SK-N-SH treated with all-trans-retinoic acid at 6 μM for 48 hours (cell line): Measurements from ENCODE around the gene KCNMB1.

Experiments
- ATAC-seq: fragments of 200-7000 bp; cut with Tn5 transposase; 3 replicates; pipeline ENCODE4 v1.9.1; 2020; ENCODE audit warnings: mild to moderate bottlenecking, moderate library complexity
- ARNTL ChIP-seq: fragments of 450-650 bp; formaldehyde crosslinking; IDR thresholded peaks from 2 replicates; pipeline ENCODE4 v1.5.0; 2020; ENCODE audit warnings: low read depth, mild to moderate bottlenecking, moderate library complexity, borderline replicate concordance
- CREB5 ChIP-seq: fragments of 250-450 bp; sonication (Bioruptor Pico); IDR thresholded peaks from 2 replicates; pipeline ENCODE4 v1.5.1; 2020; ENCODE audit warnings: low read depth, mild to moderate bottlenecking, moderate library complexity
- CSDC2 ChIP-seq: fragments of 250-450 bp; sonication (Bioruptor Pico); IDR thresholded peaks from 2 replicates; pipeline ENCODE4 v1.5.0; 2020; ENCODE audit warnings: mild to moderate bottlenecking, moderate library complexity
- CSRNP3 ChIP-seq: fragments of 250-450 bp; sonication (Bioruptor Pico); IDR thresholded peaks from 2 replicates; pipeline ENCODE4 v1.5.1; 2021; ENCODE audit warnings: mild to moderate bottlenecking, moderate library complexity
- ESRRG ChIP-seq: fragments of 250-450 bp; sonication (Bioruptor Pico); IDR thresholded peaks from 2 replicates; pipeline ENCODE4 v1.6.1; 2021; ENCODE audit warnings: mild to moderate bottlenecking
- OSR1 ChIP-seq: fragments of 250-450 bp; sonication (Bioruptor Pico); IDR thresholded peaks from 2 replicates; pipeline ENCODE4 v1.8.0; 2022; ENCODE audit warnings: moderate library complexity, mild to moderate bottlenecking, inconsistent platforms
- POU6F1 ChIP-seq: fragments of 250-450 bp; sonication (Bioruptor Pico); IDR thresholded peaks from 2 replicates; pipeline ENCODE4 v1.8.0; 2021; ENCODE audit warnings: low read depth, mild to moderate bottlenecking, moderate library complexity, borderline replicate concordance
- PPARA ChIP-seq: fragments of 250-450 bp; sonication (Bioruptor Pico); IDR thresholded peaks from 2 replicates; pipeline ENCODE4 v1.5.0; 2020; ENCODE audit warnings: mild to moderate bottlenecking, borderline replicate concordance
- RARB ChIP-seq: fragments of 250-450 bp; sonication (Bioruptor Pico); IDR thresholded peaks from 2 replicates; pipeline ENCODE4 v1.8.0; 2021; ENCODE audit warnings: mild to moderate bottlenecking, moderate library complexity
- SNAI2 ChIP-seq: fragments of 250-450 bp; sonication (Bioruptor Pico); IDR thresholded peaks from 2 replicates; pipeline ENCODE4 v1.5.0; 2020; ENCODE audit warnings: mild to moderate bottlenecking, moderate library complexity
- TCF4 ChIP-seq: fragments of 250-450 bp; sonication (Bioruptor Pico); IDR thresholded peaks from 2 replicates; pipeline ENCODE4 v1.8.0; 2021; ENCODE audit warnings: mild to moderate bottlenecking, moderate library complexity, borderline replicate concordance
- TSHZ2 ChIP-seq: fragments of 250-450 bp; sonication (Bioruptor Pico); IDR thresholded peaks from 2 replicates; pipeline ENCODE4 v1.5.0; 2020; ENCODE audit warnings: mild to moderate bottlenecking, moderate library complexity
- ZC3H10 ChIP-seq: fragments of 250-450 bp; sonication (Bioruptor Pico); IDR thresholded peaks from 2 replicates; pipeline ENCODE4 v1.5.1; 2021; ENCODE audit warnings: mild to moderate bottlenecking, moderate library complexity
- ZFP3 ChIP-seq: fragments of 250-450 bp; sonication (Bioruptor Pico); IDR thresholded peaks from 2 replicates; pipeline ENCODE4 v1.5.0; 2020; ENCODE audit warnings: mild to moderate bottlenecking, moderate library complexity
- ZFP30 ChIP-seq: fragments of 450-650 bp; formaldehyde crosslinking; IDR thresholded peaks from 2 replicates; pipeline ENCODE4 v1.5.0; 2022; ENCODE audit warnings: mild to moderate bottlenecking, moderate library complexity
- ZNF565 ChIP-seq: fragments of 450-650 bp; formaldehyde crosslinking; conservative IDR thresholded peaks from 2 replicates; pipeline ENCODE4 v1.5.0; 2020; ENCODE audit warnings: low read depth, mild to moderate bottlenecking, moderate library complexity
- ZNF70 ChIP-seq: fragments of 450-650 bp; formaldehyde crosslinking; IDR thresholded peaks from 2 replicates; pipeline ENCODE4 v1.5.0; 2020; ENCODE audit warnings: mild to moderate bottlenecking, moderate library complexity
- ZNF8 ChIP-seq: fragments of 450-650 bp; formaldehyde crosslinking; IDR thresholded peaks from 2 replicates; pipeline ENCODE4 v1.5.0; 2020; ENCODE audit warnings: mild to moderate bottlenecking, moderate library complexity

The KCNMB1 gene

GRCh38 chr5:170419643-170420042, 30.5 kb upstream of the KCNMB1 start (continued):
- no peak for TF ChIP-seq TSHZ2
- TF ChIP-seq RARB (CRISPR knock-in tag) = no peak

- no peak for ATAC-seq
- TF ChIP-seq ZNF8 (CRISPR knock-in tag) (no peak), ARNTL (CRISPR knock-in tag) (no peak), ZC3H10 (CRISPR knock-in tag) (no peak), PPARA (no peak), CSDC2 (CRISPR knock-in tag) (no peak), CSRNP3 (CRISPR knock-in tag) (no peak), ZFP30 (CRISPR knock-in tag) (no peak), SNAI2 (CRISPR knock-in tag) (no peak), OSR1 (no peak), ZNF70 (CRISPR knock-in tag) (no peak), ESRRG (CRISPR knock-in tag) (no peak)
These were observed 29.6 kb upstream of the KCNMB1 start for GRCh38 chr5:170418736-170419135.

- ATAC-seq = no peak
- TF ChIP-seq TCF4 (CRISPR knock-in tag) (no peak), ZNF8 (CRISPR knock-in tag) (no peak), ZFP3 (no peak), OSR1 (no peak), CREB5 (CRISPR knock-in tag) (no peak)
These were observed 27.4 kb upstream of the KCNMB1 start for GRCh38 chr5:170416526-170416925.

GRCh38 chr5:170414786-170415185, 25.6 kb upstream of the KCNMB1 start:
- TF ChIP-seq RARB (CRISPR knock-in tag) (no peak), ZNF70 (CRISPR knock-in tag) (no peak), ZFP3 (no peak), TCF4 (CRISPR knock-in tag) (no peak), CSRNP3 (CRISPR knock-in tag) (no peak), POU6F1 (CRISPR knock-in tag) (no peak), TSHZ2 (no peak), OSR1 (no peak), ZNF8 (CRISPR knock-in tag) (no peak), CSDC2 (CRISPR knock-in tag) (no peak), ZNF565 (CRISPR knock-in tag) (no peak), SNAI2 (CRISPR knock-in tag) (no peak), ESRRG (CRISPR knock-in tag) (no peak), CREB5 (CRISPR knock-in tag) (no peak), ZC3H10 (CRISPR knock-in tag) (no peak)
- TF ChIP-seq, all 23 proteins: peak for 0
- no peak for ATAC-seq
